Neural progenitor cell (in vitro differentiated cells): ENCODE measurements around the gene TMEM51.

Experiments
- EZH2 ChIP-seq: fragments of 200-600 bp; sonication (generic); IDR thresholded peaks from 2 replicates; pipeline ENCODE4 v1.6.1; 2017; ENCODE audit warnings: antibody characterized with exemption, mild to moderate bottlenecking, moderate library complexity
- EZH2phosphoT487 ChIP-seq: fragments of 200-600 bp; sonication (generic); IDR thresholded peaks from 2 replicates; pipeline ENCODE4 v1.6.1; 2017; ENCODE audit warnings: antibody characterized with exemption
- TF ChIP-seq, protein P1 (sequence below): fragments of 200-600 bp; sonication (generic); IDR thresholded peaks from 2 replicates; pipeline ENCODE4 v1.5.1; 2017; ENCODE audit warnings: antibody characterized with exemption, mild to moderate bottlenecking

DNA sequence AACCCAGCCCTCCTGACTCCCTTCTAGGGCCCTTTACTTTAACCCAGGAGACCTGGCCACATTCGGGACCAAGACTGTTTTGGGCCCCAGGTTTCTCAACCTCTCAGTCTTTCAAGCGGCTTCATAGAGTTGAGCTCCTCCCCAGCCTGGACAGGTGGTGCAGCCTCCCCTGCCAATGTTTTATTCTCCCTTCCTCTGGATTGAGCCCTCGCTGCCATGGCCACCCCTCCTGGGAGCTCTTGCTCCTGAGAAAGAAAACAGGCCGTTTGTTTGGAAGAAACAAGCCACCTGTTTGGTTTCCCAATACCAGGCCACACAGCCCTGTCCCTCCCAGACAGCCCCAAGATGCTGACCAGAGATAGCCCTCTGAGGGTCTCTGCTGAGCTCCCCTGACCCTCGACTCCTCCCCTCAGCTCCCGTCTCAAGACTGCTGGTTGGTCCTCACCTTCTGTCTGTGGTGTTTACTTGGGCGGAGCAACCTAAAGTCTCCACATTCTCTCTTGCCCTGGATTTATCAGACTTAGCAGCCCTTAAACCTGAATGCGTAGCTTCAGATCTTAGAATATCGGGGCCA is 3.3 kb downstream of the TMEM51 start:
- TF ChIP-seq EZH2phosphoT487 (no peak), EZH2 (no peak)
- TF ChIP-seq, protein P1, sequence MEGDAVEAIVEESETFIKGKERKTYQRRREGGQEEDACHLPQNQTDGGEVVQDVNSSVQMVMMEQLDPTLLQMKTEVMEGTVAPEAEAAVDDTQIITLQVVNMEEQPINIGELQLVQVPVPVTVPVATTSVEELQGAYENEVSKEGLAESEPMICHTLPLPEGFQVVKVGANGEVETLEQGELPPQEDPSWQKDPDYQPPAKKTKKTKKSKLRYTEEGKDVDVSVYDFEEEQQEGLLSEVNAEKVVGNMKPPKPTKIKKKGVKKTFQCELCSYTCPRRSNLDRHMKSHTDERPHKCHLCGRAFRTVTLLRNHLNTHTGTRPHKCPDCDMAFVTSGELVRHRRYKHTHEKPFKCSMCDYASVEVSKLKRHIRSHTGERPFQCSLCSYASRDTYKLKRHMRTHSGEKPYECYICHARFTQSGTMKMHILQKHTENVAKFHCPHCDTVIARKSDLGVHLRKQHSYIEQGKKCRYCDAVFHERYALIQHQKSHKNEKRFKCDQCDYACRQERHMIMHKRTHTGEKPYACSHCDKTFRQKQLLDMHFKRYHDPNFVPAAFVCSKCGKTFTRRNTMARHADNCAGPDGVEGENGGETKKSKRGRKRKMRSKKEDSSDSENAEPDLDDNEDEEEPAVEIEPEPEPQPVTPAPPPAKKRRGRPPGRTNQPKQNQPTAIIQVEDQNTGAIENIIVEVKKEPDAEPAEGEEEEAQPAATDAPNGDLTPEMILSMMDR = no peak
